Body of pancreas (tissue), 4 donors: Measurements from ENCODE around the gene SORCS2. TPM values are rescaled to one million over a fixed set of nuclear protein-coding genes. Genes with fewer than 3 reads are reported as not detected.

ENCODE experiments used
- ATAC-seq: fragments of 150-250 bp; one replicate; pipeline ENCODE4 v1.9.1; 2016
- DNase-seq, 4 donors: peaks; one replicate each; pipeline ENCODE4 v3.0.0-alpha.2; 2019
- H3K27ac ChIP-seq, 4 donors: fragments of 200-600 bp; sonication (generic); 1 replicate in 3 of 4; 2 replicates in 1 of 4; pipeline versions ENCODE4 v1.5.1 to v1.6.1; 2016 to 2019; ENCODE audit warnings: mild to moderate bottlenecking in 1 of 4, mixed read lengths in 1 of 4, moderate library complexity in 1 of 4
- H3K27me3 ChIP-seq, 2 donors: fragments of 200-600 bp; sonication (generic); one replicate each; pipeline ENCODE4 v1.6.0; 2016; ENCODE audit warnings: mild to moderate bottlenecking in 1 of 2
- H3K36me3 ChIP-seq, 2 donors: fragments of 200-600 bp; sonication (generic); replicated peaks in 1 of 2; 2 replicates each; pipeline ENCODE4 v1.5.1; 2016; ENCODE audit warnings: low read depth in 2 of 2; ENCODE audit not compliant: insufficient read depth in 1 of 2
- H3K4me1 ChIP-seq: fragments of 200-600 bp; sonication (generic); one replicate; pipeline ENCODE4 v1.6.0; 2016
- H3K4me3 ChIP-seq, 2 donors: fragments of 200-600 bp; sonication (generic); 1 replicate in 1 of 2; 2 replicates in 1 of 2; pipeline ENCODE4 v1.5.1; 2016 to 2019
- H3K9me3 ChIP-seq, 3 donors: fragments of 200-600 bp; sonication (generic); 1 replicate in 2 of 3; 2 replicates in 1 of 3; pipeline ENCODE4 v1.5.1; 2016
- CTCF ChIP-seq, 7 experiments: fragments of 450-650 bp in 4 of 7; fragments of 200-600 bp in 3 of 7; sonication (generic) in 3 of 7; IDR thresholded peaks; one replicate each; pipeline ENCODE4 v1.5.1; 2016 to 2019; ENCODE audit warnings: antibody characterized with exemption in 7 of 7
- POLR2A ChIP-seq, 3 donors: fragments of 450-650 bp; IDR thresholded peaks; one replicate each; pipeline ENCODE4 v1.6.1; 2016; ENCODE audit warnings: antibody characterized with exemption in 3 of 3, mild to moderate bottlenecking in 2 of 3
- WGBS, 2 donors: methylation state at CpG; one replicate each; pipeline ENCODE4 v1.1.5; 2017; 5-methylcytosine and 5-hydroxymethylcytosine counted together
- intact Hi-C: fragments of 100-400 bp; cut with DNase I; formaldehyde crosslinking; loops from one replicate; pipeline ENCODE4 v1.15.1; 2023
- total RNA-seq, 2 donors: library from RNA; depleted of rRNA; stranded (reverse); fragments of >200 nt; gene quantifications; one replicate each; pipeline ENCODE4 v1.1.0, GENCODE V29; 2016

The SORCS2 gene
- total RNA-seq, 2 donors from 2014 or later = 0.26 to 0.33 TPM

GRCh38 chr4:7336067-7336569 is 143.8 kb downstream of the SORCS2 start:
- Histone ChIP-seq H3K27me3 (no peaks in the 10 kb centered on the region), H3K9me3 (no peaks in the 10 kb centered on the region), H3K27ac (no peak overlapping the region), H3K4me1 (no peaks in the 10 kb centered on the region), H3K4me3 (no peak overlapping the region), H3K36me3 (no peaks in the 10 kb centered on the region)
- 59 to 81% methylated on average over 4 to 16 of the region's 17 CpGs for WGBS, 2 donors
- DNase-seq = no peak
- TF ChIP-seq POLR2A (IDR thresholded peaks at IDR 0.05) (no peak), CTCF (IDR thresholded peaks at IDR 0.05) (no peak)
- intact Hi-C loops = no loop called here
- no peak for ATAC-seq

- H3K36me3 ChIP-seq = no peaks in the 10 kb centered on the region
- 62 to 67% methylated on average over 4 to 14 of the region's 14 CpGs for WGBS, 2 donors
- DNase-seq = no peak
These were observed 144.4 kb downstream of the SORCS2 start for GRCh38 chr4:7336732-7337131.

GRCh38 chr4:7337196-7338058 is 145.1 kb downstream of the SORCS2 start:
- intact Hi-C loops = no loop called here
- WGBS, 2 donors = 69 to 71% methylated on average over 13 to 22 of the region's 22 CpGs
- ATAC-seq (no peak), DNase-seq (no peak)
- no peaks in the 10 kb centered on the region for H3K9me3 ChIP-seq
- no peak overlapping the region for H3K4me3 ChIP-seq
- H3K36me3 ChIP-seq = no peaks in the 10 kb centered on the region
- H3K4me1 ChIP-seq = no peaks in the 10 kb centered on the region
- no peak for TF ChIP-seq CTCF (IDR thresholded peaks at IDR 0.05)
- no peak for TF ChIP-seq POLR2A (IDR thresholded peaks at IDR 0.05)
- no peaks in the 10 kb centered on the region for H3K27me3 ChIP-seq
- H3K27ac ChIP-seq = no peak overlapping the region

More at GRCh38 chr4:7336732-7337131, 144.4 kb downstream of the SORCS2 start:
- H3K4me1 ChIP-seq = no peaks in the 10 kb centered on the region
- H3K27ac ChIP-seq = no peak overlapping the region
- H3K27me3 ChIP-seq = no peaks in the 10 kb centered on the region
- H3K9me3 ChIP-seq = no peaks in the 10 kb centered on the region
- no peak for ATAC-seq
- intact Hi-C loops = no loop called here
- no peak overlapping the region for H3K4me3 ChIP-seq
- no peak for TF ChIP-seq POLR2A (IDR thresholded peaks at IDR 0.05)
- TF ChIP-seq CTCF (IDR thresholded peaks at IDR 0.05) = no peak

- 85% methylated on average over 5 of the region's 5 CpGs for WGBS, 2 donors
- no peak for TF ChIP-seq POLR2A (IDR thresholded peaks at IDR 0.05)
- TF ChIP-seq CTCF (IDR thresholded peaks at IDR 0.05) = no peak
These were observed 145.7 kb downstream of the SORCS2 start for GRCh38 chr4:7338059-7338452.

More at GRCh38 chr4:7338059-7338452, 145.7 kb downstream of the SORCS2 start:
- Histone ChIP-seq H3K36me3 (no peaks in the 10 kb centered on the region), H3K27ac (no peak overlapping the region), H3K27me3 (no peaks in the 10 kb centered on the region), H3K4me3 (no peak overlapping the region), H3K4me1 (no peaks in the 10 kb centered on the region), H3K9me3 (no peaks in the 10 kb centered on the region)
- intact Hi-C loops = no loop called here
- ATAC-seq (no peak), DNase-seq (no peak)
